Keratinocyte (primary cell): ENCODE measurements around the gene MUS81. TPM values are rescaled to one million over a fixed set of nuclear protein-coding genes. Genes with fewer than 3 reads are reported as not detected.

ENCODE experiments used
- DNase-seq: peaks from one replicate; pipeline ENCODE4 v3.0.0-alpha.2; 2011; ENCODE audit warnings: low read depth, missing footprints, low spot score
- FAIRE-seq: peaks from 2 replicates; lab custom pipeline; 2011; peaks lifted over from hg19 to GRCh38; lab: Jason Lieb, UNC
- H2AFZ ChIP-seq: 2 replicates; pipeline ENCODE4 v1.6.0; 2012; ENCODE audit warnings: low read length, control low read depth, inconsistent platforms; ENCODE audit not compliant: control insufficient read depth
- H3K27ac ChIP-seq: 2 replicates; pipeline ENCODE4 v1.5.1; 2011; ENCODE audit warnings: low read length; ENCODE audit not compliant: control insufficient read depth, insufficient read depth
- H3K27me3 ChIP-seq: 3 replicates; pipeline ENCODE4 v1.6.0; 2011; ENCODE audit warnings: low read length; ENCODE audit not compliant: control insufficient read depth, insufficient read depth; ENCODE audit errors: extremely low read depth
- H3K36me3 ChIP-seq, 2 experiments: 2 replicates in 1 of 2; 3 replicates in 1 of 2; pipeline ENCODE4 v1.5.1; 2011; ENCODE audit warnings: low read length in 2 of 2, mild to moderate bottlenecking in 1 of 2; ENCODE audit not compliant: control insufficient read depth in 2 of 2, insufficient read depth in 2 of 2; ENCODE audit errors: extremely low read depth in 1 of 2
- H3K4me1 ChIP-seq: 3 replicates; pipeline ENCODE4 v1.5.1; 2011; ENCODE audit warnings: low read length; ENCODE audit not compliant: control insufficient read depth, insufficient read depth; ENCODE audit errors: extremely low read depth
- H3K4me2 ChIP-seq: 3 replicates; pipeline ENCODE4 v1.6.0; 2011; ENCODE audit warnings: low read depth, low read length; ENCODE audit not compliant: control insufficient read depth, insufficient read depth; ENCODE audit errors: extremely low read depth
- H3K4me3 ChIP-seq, 3 experiments: fragments of 200-600 bp in 1 of 3; sonication (generic) in 1 of 3; 2 replicates in 2 of 3; 3 replicates in 1 of 3; pipeline ENCODE4 v1.5.1; 2011 to 2016; ENCODE audit warnings: low read length in 3 of 3, mild to moderate bottlenecking in 3 of 3, control low read depth in 2 of 3, inconsistent platforms in 1 of 3, low read depth in 1 of 3, mixed read lengths in 1 of 3, mixed run types in 1 of 3, moderate library complexity in 1 of 3; ENCODE audit not compliant: control insufficient read depth in 2 of 3, insufficient read depth in 2 of 3; ENCODE audit errors: extremely low read depth in 1 of 3
- H3K79me2 ChIP-seq: 2 replicates; pipeline ENCODE4 v1.6.0; 2012; ENCODE audit warnings: low read length; ENCODE audit not compliant: control insufficient read depth, insufficient read depth
- H3K9ac ChIP-seq: 3 replicates; pipeline ENCODE4 v1.6.0; 2011; ENCODE audit warnings: low read length; ENCODE audit not compliant: control insufficient read depth, insufficient read depth; ENCODE audit errors: extremely low read depth
- H3K9me1 ChIP-seq: 3 replicates; pipeline ENCODE4 v1.6.0; 2011; ENCODE audit warnings: low read length; ENCODE audit not compliant: control insufficient read depth, insufficient read depth; ENCODE audit errors: extremely low read depth
- H3K9me3 ChIP-seq: 2 replicates; pipeline ENCODE4 v1.5.1; 2012; ENCODE audit warnings: low read depth, low read length; ENCODE audit not compliant: control insufficient read depth
- H4K20me1 ChIP-seq: 3 replicates; pipeline ENCODE4 v1.6.0; 2011; ENCODE audit warnings: low read length; ENCODE audit not compliant: control insufficient read depth, insufficient read depth; ENCODE audit errors: extremely low read depth
- EZH2 ChIP-seq: IDR thresholded peaks from one replicate; pipeline ENCODE4 v1.6.1; 2012; ENCODE audit warnings: inconsistent platforms, mild to moderate bottlenecking, low read length, moderate library complexity
- dilution Hi-C: fragments of 300-500 bp; cut with MboI; formaldehyde crosslinking; loops from one replicate; pipeline ENCODE4 v1.7.0; 2020; ENCODE audit warnings: low sequenced_read_pairs; ENCODE audit not compliant: extremely low pct_ligation_motif_present
- polyA plus RNA-seq, 5 experiments: library from polyadenylated mRNA; depleted of rRNA in 3 of 5; stranded (reverse) in 3 of 5; stranded (forward) in 1 of 5; unstranded in 1 of 5; fragments of >200 nt; gene quantifications; 1 replicate in 1 of 5; 2 replicates in 3 of 5; 3 replicates in 1 of 5; pipeline versions ENCODE4 v1.2.1 to v1.2.3, GENCODE V29; 2011 to 2012; ENCODE audit warnings: missing spikeins in 2 of 5, low read depth in 1 of 5, low replicate concordance in 1 of 5
- TF ChIP-seq, protein P1 (sequence below), 3 experiments: IDR thresholded peaks in 1 of 3; conservative IDR thresholded peaks in 1 of 3; optimal IDR thresholded peaks in 1 of 3; 2 replicates in 2 of 3; 3 replicates in 1 of 3; pipeline versions ENCODE3 to v1.5.1; 2011; ENCODE audit warnings: low read length in 3 of 3, mild to moderate bottlenecking in 3 of 3, moderate library complexity in 2 of 3, control low read depth in 1 of 3, inconsistent platforms in 1 of 3; ENCODE audit not compliant: insufficient read depth in 2 of 3; ENCODE audit errors: extremely low read depth in 1 of 3

MUS81 gene
- polyA plus RNA-seq, 1 donor (not counting 4 experiments of a cell fraction or from before 2014, with no cell fraction given): 28.0 TPM

DNA sequence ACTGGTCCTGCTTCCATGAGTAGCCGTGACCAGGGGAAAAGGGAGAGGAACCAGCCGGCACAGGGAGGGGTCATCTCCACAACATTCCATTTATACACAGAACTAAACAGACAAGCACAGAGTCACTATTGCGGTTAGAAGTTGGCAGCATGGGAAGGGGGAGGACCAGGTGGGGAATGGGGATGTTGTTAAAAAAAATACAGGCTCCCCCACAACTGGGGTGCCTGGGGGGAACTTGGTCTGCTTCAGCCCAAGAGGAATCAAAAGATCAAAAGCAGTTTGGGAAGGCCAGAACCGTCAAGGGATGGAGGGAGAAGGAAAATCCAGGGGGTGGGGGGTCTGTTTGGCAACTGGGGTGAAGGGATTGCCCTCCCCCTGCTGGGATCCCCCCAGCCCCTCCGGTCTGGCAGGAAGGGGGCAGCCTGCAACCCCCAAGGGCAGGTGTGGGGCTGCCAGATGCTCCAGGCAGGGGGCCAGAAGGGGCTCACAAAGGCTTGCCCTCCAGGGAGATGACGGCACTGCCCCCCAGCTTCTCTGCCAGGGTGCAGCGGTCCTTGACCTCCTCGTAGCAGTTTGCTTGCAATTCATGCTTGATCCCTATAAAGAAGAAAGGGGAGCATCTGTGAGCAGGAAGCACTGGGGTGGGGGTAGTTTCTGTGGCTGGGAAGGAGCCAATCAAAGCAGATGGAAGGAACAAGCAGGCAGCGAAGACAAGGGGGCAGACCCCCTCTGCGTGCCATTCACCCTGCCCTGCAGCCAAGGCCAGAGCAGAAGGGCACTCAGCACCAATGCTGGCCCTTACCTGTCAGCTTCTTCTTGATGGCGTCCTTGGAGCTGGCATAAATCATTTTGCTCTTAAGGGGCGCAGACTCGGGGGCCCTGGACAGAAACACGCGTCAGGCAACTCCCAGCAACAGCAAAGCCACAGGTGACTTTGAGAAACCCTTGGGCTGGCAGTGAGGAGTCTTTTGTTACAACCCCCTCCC lies 5.1 kb upstream of the MUS81 start:
- H3K9me1 ChIP-seq: peaks cover 7% of the 10 kb centered on the region
- H4K20me1 ChIP-seq: peaks cover 50% of the 10 kb centered on the region
- no peaks in the 10 kb centered on the region for H3K9me3 ChIP-seq
- H3K36me3 ChIP-seq: peaks cover 35 to 46% of the 10 kb centered on the region in 2 experiments
- H3K9ac ChIP-seq: no peak overlapping the region
- H3K27me3 ChIP-seq: no peaks in the 10 kb centered on the region
- no peak overlapping the region for H3K4me2 ChIP-seq
- TF ChIP-seq, protein P1, sequence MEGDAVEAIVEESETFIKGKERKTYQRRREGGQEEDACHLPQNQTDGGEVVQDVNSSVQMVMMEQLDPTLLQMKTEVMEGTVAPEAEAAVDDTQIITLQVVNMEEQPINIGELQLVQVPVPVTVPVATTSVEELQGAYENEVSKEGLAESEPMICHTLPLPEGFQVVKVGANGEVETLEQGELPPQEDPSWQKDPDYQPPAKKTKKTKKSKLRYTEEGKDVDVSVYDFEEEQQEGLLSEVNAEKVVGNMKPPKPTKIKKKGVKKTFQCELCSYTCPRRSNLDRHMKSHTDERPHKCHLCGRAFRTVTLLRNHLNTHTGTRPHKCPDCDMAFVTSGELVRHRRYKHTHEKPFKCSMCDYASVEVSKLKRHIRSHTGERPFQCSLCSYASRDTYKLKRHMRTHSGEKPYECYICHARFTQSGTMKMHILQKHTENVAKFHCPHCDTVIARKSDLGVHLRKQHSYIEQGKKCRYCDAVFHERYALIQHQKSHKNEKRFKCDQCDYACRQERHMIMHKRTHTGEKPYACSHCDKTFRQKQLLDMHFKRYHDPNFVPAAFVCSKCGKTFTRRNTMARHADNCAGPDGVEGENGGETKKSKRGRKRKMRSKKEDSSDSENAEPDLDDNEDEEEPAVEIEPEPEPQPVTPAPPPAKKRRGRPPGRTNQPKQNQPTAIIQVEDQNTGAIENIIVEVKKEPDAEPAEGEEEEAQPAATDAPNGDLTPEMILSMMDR (optimal IDR thresholded peaks at IDR 0.05 in 1 of 3, IDR thresholded peaks at IDR 0.05 in 1 of 3, conservative IDR thresholded peaks at IDR 0.05 in 1 of 3; ENCODE audit: extremely low read depth in 1 of 3, insufficient read depth in 2 of 3, low read length in 3 of 3): no peak
- TF ChIP-seq EZH2: no peak
- no peak overlapping the region for H3K4me3 ChIP-seq
- dilution Hi-C loops: no loop called here
- no peak overlapping the region for H2AFZ ChIP-seq
- no peak overlapping the region for H3K27ac ChIP-seq
- peaks cover 44% of the 10 kb centered on the region for H3K79me2 ChIP-seq
- H3K4me1 ChIP-seq: peaks cover 24% of the 10 kb centered on the region
- FAIRE-seq (no peak), DNase-seq (no peak)

DNA sequence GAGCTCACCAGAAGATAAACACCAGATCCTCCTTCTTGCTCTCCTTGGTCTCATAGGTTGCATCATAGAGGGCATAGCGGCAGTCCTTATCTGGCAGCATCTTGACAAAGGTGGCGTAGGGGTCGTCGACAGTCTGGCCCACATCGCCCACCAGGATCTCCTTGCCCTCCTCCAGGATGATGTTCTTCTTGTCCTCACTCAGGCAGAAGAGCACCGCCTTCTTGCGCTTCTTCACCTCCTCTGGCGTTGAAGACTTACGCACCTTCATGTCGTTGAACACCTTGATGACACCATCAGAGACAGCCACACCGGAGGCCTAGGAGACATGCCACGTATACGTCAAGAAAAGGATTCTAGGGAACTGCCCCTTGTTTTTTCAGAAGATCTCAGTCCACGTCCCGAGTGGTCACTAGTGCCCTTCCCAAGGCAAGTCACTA lies 4.3 kb upstream of the MUS81 start:
- dilution Hi-C loops: no loop called here
- no peak overlapping the region for H2AFZ ChIP-seq
- H3K9me1 ChIP-seq: peaks cover 7% of the 10 kb centered on the region
- DNase-seq (no peak), FAIRE-seq (no peak)
- peak overlapping the region; percentile 100 for H3K4me2 ChIP-seq
- peaks cover 50% of the 10 kb centered on the region for H4K20me1 ChIP-seq
- H3K27ac ChIP-seq: no peak overlapping the region
- peaks cover 47% of the 10 kb centered on the region for H3K79me2 ChIP-seq
- H3K9me3 ChIP-seq: no peaks in the 10 kb centered on the region
- H3K9ac ChIP-seq: peak overlapping the region; percentile 83
- no peaks in the 10 kb centered on the region for H3K27me3 ChIP-seq
- peaks cover 24% of the 10 kb centered on the region for H3K4me1 ChIP-seq
- H3K4me3 ChIP-seq: peak overlapping the region; percentile 83 to 96 (median 91)
- H3K36me3 ChIP-seq: peaks cover 35 to 46% of the 10 kb centered on the region in 2 experiments
- TF ChIP-seq, protein P1 (optimal IDR thresholded peaks at IDR 0.05 in 1 of 3, IDR thresholded peaks at IDR 0.05 in 1 of 3, conservative IDR thresholded peaks at IDR 0.05 in 1 of 3; ENCODE audit: extremely low read depth in 1 of 3, insufficient read depth in 2 of 3, low read length in 3 of 3): no peak
- no peak for TF ChIP-seq EZH2
